ENCODE data around the gene LUZP1. TPM values are rescaled to one million over a fixed set of nuclear protein-coding genes. Genes with fewer than 3 reads are reported as not detected.

LUZP1 gene
- total and polyA plus RNA-seq, 2 experiments from 2014 or later = 45.7 to 152 TPM

DNA sequence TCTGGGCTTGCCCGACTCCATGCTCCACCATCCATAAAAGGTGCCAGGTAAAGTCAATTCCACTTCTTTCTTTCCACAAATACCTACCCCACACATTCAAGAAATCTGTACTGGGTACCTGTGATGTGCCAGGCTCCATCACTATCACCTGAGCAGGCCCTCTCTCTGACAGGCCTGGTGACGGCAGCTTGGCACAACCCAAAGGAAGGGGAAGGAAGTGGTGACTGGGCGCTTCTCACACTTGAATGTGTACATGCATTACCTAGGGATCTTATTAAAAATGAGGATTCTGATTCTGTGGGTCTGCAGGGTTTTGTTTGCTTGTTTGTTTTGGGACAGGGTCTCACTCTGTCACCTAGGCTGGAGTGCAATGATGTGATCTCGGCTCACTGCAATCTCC, 41.1 kb upstream of the LUZP1 start:
- H3K4me3 ChIP-seq = no peak overlapping the region
- no peak overlapping the region for H3K4me3 Mint-ChIP-seq

More for the DNA sequence above, 41.1 kb upstream of the LUZP1 start:
- Histone ChIP-seq H3K79me2 (replicated peaks; ENCODE audit: insufficient read depth) (peaks cover 5% of the 10 kb centered on the region; the same call in 1 of the 2 replicates), H3K27ac (ENCODE audit: low read depth) (no peak overlapping the region), H3K4me1 (ENCODE audit: insufficient read depth) (no peaks in the 10 kb centered on the region; the same call in 1 of the 2 replicates), H3K27me3 (ENCODE audit: insufficient read depth) (no peaks in the 10 kb centered on the region), H4K20me1 (replicated peaks; ENCODE audit: insufficient read depth) (peaks cover 2% of the 10 kb centered on the region; the same call in 1 of the 2 replicates), H2AFZ (no peak overlapping the region), H3K9me2 (ENCODE audit: insufficient read depth) (no peaks in the 10 kb centered on the region), H3K36me3 (ENCODE audit: insufficient read depth) (no peaks in the 10 kb centered on the region), H3K4me2 (no peak overlapping the region), H3F3A (replicated peaks; ENCODE audit: low read depth) (no peaks in the 10 kb centered on the region)
- no peak for ATAC-seq
- Mint-ChIP-seq H3K27me3 (ENCODE audit: insufficient read depth, low read depth, poor library complexity) (peaks cover 1% of the 10 kb centered on the region), H3K9me3 (no peaks in the 10 kb centered on the region), H3K36me3 (ENCODE audit: low read depth) (peaks cover 2% of the 10 kb centered on the region; the same call in 1 of the 3 replicates), H3K4me1 (peaks cover 4% of the 10 kb centered on the region), H3K27ac (no peak overlapping the region)
- TF ChIP-seq STAT1 (IDR thresholded peaks at IDR 0.05; ENCODE audit: unreplicated experiment) (no peak), ZNF331 (CRISPR knock-in tag; IDR thresholded peaks at IDR 0.05; ENCODE audit: low read depth) (no peak), EZH2phosphoT487 (IDR thresholded peaks at IDR 0.05; ENCODE audit: unreplicated experiment) (no peak), NANOG (IDR thresholded peaks at IDR 0.05; ENCODE audit: borderline replicate concordance) (no peak), CREB1 (CRISPR knock-in tag; IDR thresholded peaks at IDR 0.05; ENCODE audit: low read depth) (no peak), ZNF114 (CRISPR knock-in tag; IDR thresholded peaks at IDR 0.05) (no peak), POLR2AphosphoS5 (IDR thresholded peaks at IDR 0.05; ENCODE audit: low read depth) (no peak), JUNB (IDR thresholded peaks at IDR 0.05; ENCODE audit: unreplicated experiment) (no peak), EZH2 (IDR thresholded peaks at IDR 0.05; ENCODE audit: low read depth, unreplicated experiment) (no peak)
- TF ChIP-seq, protein P1, sequence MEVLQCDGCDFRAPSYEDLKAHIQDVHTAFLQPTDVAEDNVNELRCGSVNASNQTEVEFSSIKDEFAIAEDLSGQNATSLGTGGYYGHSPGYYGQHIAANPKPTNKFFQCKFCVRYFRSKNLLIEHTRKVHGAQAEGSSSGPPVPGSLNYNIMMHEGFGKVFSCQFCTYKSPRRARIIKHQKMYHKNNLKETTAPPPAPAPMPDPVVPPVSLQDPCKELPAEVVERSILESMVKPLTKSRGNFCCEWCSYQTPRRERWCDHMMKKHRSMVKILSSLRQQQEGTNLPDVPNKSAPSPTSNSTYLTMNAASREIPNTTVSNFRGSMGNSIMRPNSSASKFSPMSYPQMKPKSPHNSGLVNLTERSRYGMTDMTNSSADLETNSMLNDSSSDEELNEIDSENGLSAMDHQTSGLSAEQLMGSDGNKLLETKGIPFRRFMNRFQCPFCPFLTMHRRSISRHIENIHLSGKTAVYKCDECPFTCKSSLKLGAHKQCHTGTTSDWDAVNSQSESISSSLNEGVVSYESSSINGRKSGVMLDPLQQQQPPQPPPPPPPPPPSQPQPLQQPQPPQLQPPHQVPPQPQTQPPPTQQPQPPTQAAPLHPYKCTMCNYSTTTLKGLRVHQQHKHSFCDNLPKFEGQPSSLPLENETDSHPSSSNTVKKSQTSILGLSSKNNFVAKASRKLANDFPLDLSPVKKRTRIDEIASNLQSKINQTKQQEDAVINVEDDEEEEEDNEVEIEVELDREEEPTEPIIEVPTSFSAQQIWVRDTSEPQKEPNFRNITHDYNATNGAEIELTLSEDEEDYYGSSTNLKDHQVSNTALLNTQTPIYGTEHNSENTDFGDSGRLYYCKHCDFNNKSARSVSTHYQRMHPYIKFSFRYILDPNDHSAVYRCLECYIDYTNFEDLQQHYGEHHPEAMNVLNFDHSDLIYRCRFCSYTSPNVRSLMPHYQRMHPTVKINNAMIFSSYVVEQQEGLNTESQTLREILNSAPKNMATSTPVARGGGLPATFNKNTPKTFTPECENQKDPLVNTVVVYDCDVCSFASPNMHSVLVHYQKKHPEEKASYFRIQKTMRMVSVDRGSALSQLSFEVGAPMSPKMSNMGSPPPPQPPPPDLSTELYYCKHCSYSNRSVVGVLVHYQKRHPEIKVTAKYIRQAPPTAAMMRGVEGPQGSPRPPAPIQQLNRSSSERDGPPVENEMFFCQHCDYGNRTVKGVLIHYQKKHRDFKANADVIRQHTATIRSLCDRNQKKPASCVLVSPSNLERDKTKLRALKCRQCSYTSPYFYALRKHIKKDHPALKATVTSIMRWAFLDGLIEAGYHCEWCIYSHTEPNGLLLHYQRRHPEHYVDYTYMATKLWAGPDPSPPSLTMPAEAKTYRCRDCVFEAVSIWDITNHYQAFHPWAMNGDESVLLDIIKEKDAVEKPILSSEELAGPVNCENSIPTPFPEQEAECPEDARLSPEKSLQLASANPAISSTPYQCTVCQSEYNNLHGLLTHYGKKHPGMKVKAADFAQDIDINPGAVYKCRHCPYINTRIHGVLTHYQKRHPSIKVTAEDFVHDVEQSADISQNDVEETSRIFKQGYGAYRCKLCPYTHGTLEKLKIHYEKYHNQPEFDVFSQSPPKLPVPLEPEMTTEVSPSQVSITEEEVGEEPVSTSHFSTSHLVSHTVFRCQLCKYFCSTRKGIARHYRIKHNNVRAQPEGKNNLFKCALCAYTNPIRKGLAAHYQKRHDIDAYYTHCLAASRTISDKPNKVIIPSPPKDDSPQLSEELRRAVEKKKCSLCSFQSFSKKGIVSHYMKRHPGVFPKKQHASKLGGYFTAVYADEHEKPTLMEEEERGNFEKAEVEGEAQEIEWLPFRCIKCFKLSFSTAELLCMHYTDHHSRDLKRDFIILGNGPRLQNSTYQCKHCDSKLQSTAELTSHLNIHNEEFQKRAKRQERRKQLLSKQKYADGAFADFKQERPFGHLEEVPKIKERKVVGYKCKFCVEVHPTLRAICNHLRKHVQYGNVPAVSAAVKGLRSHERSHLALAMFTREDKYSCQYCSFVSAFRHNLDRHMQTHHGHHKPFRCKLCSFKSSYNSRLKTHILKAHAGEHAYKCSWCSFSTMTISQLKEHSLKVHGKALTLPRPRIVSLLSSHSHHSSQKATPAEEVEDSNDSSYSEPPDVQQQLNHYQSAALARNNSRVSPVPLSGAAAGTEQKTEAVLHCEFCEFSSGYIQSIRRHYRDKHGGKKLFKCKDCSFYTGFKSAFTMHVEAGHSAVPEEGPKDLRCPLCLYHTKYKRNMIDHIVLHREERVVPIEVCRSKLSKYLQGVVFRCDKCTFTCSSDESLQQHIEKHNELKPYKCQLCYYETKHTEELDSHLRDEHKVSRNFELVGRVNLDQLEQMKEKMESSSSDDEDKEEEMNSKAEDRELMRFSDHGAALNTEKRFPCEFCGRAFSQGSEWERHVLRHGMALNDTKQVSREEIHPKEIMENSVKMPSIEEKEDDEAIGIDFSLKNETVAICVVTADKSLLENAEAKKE (CRISPR knock-in tag; IDR thresholded peaks at IDR 0.05) = no peak
- TF ChIP-seq, protein P2, sequence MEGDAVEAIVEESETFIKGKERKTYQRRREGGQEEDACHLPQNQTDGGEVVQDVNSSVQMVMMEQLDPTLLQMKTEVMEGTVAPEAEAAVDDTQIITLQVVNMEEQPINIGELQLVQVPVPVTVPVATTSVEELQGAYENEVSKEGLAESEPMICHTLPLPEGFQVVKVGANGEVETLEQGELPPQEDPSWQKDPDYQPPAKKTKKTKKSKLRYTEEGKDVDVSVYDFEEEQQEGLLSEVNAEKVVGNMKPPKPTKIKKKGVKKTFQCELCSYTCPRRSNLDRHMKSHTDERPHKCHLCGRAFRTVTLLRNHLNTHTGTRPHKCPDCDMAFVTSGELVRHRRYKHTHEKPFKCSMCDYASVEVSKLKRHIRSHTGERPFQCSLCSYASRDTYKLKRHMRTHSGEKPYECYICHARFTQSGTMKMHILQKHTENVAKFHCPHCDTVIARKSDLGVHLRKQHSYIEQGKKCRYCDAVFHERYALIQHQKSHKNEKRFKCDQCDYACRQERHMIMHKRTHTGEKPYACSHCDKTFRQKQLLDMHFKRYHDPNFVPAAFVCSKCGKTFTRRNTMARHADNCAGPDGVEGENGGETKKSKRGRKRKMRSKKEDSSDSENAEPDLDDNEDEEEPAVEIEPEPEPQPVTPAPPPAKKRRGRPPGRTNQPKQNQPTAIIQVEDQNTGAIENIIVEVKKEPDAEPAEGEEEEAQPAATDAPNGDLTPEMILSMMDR (conservative IDR thresholded peaks at IDR 0.05; ENCODE audit: low read depth in 2 of 2) = no peak
- TF ChIP-seq, protein P3, sequence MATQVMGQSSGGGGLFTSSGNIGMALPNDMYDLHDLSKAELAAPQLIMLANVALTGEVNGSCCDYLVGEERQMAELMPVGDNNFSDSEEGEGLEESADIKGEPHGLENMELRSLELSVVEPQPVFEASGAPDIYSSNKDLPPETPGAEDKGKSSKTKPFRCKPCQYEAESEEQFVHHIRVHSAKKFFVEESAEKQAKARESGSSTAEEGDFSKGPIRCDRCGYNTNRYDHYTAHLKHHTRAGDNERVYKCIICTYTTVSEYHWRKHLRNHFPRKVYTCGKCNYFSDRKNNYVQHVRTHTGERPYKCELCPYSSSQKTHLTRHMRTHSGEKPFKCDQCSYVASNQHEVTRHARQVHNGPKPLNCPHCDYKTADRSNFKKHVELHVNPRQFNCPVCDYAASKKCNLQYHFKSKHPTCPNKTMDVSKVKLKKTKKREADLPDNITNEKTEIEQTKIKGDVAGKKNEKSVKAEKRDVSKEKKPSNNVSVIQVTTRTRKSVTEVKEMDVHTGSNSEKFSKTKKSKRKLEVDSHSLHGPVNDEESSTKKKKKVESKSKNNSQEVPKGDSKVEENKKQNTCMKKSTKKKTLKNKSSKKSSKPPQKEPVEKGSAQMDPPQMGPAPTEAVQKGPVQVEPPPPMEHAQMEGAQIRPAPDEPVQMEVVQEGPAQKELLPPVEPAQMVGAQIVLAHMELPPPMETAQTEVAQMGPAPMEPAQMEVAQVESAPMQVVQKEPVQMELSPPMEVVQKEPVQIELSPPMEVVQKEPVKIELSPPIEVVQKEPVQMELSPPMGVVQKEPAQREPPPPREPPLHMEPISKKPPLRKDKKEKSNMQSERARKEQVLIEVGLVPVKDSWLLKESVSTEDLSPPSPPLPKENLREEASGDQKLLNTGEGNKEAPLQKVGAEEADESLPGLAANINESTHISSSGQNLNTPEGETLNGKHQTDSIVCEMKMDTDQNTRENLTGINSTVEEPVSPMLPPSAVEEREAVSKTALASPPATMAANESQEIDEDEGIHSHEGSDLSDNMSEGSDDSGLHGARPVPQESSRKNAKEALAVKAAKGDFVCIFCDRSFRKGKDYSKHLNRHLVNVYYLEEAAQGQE (IDR thresholded peaks at IDR 0.05; ENCODE audit: unreplicated experiment) = no peak
- TF ChIP-seq, protein P4, sequence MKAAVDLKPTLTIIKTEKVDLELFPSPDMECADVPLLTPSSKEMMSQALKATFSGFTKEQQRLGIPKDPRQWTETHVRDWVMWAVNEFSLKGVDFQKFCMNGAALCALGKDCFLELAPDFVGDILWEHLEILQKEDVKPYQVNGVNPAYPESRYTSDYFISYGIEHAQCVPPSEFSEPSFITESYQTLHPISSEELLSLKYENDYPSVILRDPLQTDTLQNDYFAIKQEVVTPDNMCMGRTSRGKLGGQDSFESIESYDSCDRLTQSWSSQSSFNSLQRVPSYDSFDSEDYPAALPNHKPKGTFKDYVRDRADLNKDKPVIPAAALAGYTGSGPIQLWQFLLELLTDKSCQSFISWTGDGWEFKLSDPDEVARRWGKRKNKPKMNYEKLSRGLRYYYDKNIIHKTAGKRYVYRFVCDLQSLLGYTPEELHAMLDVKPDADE (IDR thresholded peaks at IDR 0.05) = no peak
- no peak for DNase-seq (ENCODE audit: low spot score)

Measured in GM23338 (cell line).